AG20443 (cell line): ENCODE data around the gene CEP43.
"Not testable (repeated sequence)": the region's sequence is repeated elsewhere in the genome, so short reads cannot be mapped to it uniquely, and the experiment has no call there.

Experiments
- DNase-seq: peaks from one replicate; pipeline ENCODE4 v3.0.0; 2012; ENCODE audit warnings: low spot score, mixed read lengths

Gene CEP43, protein sequence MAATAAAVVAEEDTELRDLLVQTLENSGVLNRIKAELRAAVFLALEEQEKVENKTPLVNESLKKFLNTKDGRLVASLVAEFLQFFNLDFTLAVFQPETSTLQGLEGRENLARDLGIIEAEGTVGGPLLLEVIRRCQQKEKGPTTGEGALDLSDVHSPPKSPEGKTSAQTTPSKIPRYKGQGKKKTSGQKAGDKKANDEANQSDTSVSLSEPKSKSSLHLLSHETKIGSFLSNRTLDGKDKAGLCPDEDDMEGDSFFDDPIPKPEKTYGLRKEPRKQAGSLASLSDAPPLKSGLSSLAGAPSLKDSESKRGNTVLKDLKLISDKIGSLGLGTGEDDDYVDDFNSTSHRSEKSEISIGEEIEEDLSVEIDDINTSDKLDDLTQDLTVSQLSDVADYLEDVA

DNA sequence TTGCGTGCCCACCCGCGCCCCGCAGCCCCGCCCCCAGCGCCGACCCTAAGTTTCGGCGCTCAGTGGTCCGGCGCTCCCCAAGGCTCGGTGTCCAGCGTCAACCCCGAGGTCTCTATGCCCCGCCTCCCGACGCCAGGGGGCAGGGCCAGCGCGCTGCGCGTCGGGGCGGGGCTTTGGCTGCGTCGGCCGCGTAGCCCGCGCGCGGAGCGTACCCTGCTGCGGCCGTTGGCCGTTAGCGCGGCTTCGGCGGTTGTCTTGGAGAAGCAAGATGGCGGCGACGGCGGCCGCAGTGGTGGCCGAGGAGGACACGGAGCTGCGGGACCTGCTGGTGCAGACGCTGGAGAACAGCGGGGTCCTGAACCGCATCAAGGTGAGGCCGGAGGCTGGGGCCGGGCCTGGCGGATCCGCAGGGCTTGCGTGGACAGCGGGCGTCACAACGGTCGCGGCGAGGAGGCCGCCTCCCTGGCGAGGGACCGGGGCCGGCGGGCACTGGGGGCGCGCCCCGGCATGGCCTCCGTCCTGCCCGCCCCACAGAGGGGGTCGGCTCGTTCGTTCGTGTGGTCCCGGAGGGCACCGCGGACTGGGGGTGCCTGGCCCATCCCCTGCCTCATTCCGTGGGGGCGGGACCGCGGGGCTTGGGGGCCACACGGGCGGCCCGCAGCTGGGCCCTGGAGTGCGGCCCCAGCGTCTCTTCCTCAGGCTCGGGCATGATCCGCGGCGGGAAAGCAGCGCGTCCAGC, at the start of gene CEP43:
CEP43 (plus strand) TSS at position 253 of the 739 bp plus-strand sequence; CDS start at position 269, 16 bp downstream.
- peak; percentile 99 for DNase-seq

DNA sequence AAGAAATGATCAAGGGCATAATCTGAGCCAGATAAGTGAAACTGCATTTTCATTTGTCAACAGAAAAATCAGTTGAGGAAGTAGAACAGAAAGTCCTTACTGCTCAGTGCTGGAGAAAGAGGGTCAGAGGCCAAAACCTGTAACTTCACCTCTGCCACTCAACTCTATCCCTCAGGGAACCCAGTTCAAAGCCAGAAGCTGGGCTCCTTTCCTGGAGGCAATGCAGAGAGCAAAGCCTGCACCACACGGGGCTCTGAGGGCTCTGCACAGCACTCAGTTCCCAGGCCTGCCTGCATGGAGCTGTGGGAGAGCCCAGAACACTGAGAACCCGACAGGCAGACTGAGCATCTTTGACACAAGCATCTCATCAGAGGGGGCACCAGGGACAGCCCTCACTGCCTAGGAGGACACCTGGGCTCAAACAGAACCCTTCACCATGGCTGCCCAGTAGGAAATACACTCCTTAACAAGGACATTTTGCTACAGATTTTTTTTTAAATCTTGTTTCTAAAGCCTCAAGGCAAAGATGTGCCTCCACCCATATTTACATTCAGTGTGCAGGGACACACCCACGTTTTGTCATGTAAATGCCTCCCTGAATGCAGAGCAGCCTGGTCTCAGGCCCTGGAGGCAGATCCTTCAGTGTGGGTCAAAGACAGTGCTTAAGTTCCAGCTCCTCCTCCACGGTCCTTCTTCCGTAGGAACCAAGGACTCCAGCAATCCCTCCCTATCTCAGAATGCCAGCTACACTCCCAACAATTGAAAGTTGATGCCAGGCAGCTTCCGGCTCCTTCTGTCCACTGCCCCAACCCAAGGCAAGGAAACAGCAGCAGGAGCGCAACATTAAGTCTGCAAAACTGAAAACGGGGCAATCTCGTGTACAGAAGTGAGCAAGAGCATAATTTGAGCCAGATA, 49.4 kb upstream of the CEP43 start:
- DNase-seq: no peak

DNA sequence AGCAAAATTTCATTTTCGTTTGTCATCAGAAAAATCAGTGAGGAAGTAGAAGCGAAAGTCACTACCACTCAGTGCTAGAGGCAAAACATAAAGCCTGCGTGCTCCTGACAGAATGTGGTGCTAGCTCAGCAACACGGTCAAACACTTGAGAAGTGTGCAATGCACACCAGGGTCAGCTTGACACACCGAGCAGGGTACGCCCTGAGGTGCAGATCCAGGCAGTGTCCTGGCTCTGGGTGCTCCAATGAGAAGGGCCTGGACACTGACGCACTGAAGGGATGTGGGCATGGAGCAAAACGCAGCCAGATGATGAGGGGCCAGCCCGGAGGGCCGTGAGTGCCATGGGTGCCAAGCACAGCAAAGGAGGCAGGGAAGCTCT, 48.8 kb upstream of the CEP43 start:
- no peak for DNase-seq

- not testable (repeated sequence) for DNase-seq
Observed at GRCh38 chr6:166950892-166951669, 48.1 kb upstream of the CEP43 start.

DNA sequence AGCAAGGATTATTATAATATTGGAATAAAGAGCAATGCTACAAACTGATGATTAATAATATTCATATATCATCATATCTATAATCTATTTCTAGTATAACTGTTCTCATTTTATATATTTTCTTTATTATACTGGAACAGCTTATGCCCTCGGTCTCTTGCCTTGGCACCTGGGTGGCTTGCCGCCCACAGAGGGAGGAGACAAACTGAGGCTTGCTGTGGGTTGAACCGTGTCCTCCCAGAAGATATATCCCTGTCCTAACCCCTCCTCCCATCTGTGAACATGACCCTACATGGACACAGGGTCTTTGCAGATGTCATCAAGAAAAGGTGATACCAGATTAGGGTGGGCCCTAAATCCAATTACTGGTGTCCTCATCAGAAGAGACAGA, 47.5 kb upstream of the CEP43 start:
- no peak for DNase-seq

DNA sequence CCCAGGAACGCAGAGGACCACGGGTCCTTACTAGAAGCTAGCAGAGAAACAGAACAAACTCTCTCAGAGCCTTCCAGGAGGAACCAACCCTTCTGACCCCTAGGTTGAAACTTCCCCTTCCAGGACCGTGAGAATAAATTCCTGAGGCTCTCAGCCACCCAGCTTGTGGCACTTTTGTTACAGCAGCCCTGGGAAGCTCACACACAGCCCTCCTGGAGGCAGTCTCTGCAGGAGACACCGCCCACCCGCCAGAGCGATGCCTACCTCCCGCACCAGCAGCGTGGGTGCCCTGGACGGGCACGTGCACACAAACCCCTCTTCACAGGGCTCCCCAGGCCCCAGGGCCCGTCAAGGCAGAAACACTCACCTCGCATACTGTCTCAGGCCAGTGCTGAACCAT, 47.1 kb upstream of the CEP43 start:
- DNase-seq: no peak

DNA sequence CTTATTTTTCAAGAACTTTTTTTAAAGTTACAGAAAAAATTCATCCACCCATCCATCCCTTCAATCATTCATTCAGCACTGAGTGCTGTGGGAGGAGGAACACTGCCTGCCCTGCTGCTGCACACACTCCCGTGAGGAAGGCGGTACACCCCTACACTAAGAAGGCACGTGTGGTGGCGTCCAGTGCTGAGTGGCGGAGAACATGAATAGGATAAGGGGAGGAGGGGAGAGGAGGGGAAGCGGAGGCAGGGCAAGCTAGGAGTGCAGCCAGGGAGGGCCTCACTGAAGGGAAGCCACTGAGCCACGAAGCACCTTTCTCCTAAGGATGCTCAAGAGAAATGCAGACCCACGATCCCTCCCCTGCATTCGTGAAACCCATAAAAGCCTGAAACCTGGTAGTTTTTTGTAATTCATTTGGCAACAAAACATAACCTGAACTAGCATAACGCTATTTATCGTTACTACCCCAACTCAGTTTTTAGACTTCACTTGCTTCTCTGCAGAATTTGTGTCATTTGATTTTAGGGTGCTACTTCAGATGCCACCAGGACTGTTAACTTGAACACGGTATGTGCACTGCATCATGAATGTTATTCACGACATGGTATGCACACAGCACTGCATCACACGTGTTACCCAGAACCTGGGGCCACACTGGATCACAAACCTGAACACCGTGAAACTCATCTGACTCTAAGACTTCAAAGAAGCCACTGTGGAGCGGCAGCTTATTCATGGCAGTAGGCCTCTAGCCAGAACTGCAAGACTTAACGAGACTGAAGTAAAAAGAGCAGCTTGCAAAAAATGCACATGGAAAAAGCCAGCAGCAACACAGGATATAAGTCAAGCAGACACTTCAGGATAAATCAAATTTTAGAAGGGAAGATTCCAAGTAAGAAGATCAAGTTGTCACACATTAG, 46.4 kb upstream of the CEP43 start:
- no peak for DNase-seq

- no peak for DNase-seq
Observed at GRCh38 chr6:166954118-166954713, 45.0 kb upstream of the CEP43 start.

DNA sequence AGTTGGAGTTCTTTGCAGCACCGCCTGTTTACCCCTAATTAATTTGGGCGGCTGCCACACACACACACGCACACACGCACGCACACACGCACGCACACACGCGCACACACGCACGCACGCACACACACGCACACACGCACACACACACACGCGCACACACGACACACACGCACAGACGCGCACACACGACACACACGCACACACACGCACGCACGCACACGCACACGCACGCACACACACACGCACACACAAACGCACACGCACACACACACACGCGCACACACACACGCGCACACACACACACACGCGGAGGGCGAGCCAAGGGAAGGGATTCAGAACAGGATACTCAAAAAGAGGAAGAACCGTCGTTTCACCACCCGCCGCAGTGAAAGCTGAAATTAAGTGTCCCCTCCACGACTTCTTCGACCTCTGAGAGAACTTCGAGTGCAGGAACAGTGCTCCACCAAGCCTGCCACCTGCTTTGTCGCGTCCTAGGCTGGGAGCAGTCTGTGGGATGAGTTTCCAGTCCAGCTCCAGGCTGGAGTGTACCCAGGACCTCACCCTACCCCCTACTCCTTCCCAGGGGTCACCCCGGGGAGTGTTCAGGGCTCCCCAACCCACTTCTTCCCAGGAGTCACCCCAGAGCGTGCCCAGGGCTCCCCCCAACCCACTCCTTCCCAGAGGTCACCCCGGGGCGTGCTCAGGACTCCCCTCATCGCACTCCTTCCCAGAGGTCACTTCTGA, 43.9 kb upstream of the CEP43 start:
- DNase-seq: no peak

GRCh38 chr6:166955865-166956443, 43.2 kb upstream of the CEP43 start:
- no peak for DNase-seq

GRCh38 chr6:166956444-166957086, 42.6 kb upstream of the CEP43 start, which contains the start of gene RNASET2:
Gene RNASET2, minus strand, starts transcription at chr6:166956550. Its CDS starts 368 bp downstream, at chr6:166956182.
- peak; percentile 99 for DNase-seq

DNA sequence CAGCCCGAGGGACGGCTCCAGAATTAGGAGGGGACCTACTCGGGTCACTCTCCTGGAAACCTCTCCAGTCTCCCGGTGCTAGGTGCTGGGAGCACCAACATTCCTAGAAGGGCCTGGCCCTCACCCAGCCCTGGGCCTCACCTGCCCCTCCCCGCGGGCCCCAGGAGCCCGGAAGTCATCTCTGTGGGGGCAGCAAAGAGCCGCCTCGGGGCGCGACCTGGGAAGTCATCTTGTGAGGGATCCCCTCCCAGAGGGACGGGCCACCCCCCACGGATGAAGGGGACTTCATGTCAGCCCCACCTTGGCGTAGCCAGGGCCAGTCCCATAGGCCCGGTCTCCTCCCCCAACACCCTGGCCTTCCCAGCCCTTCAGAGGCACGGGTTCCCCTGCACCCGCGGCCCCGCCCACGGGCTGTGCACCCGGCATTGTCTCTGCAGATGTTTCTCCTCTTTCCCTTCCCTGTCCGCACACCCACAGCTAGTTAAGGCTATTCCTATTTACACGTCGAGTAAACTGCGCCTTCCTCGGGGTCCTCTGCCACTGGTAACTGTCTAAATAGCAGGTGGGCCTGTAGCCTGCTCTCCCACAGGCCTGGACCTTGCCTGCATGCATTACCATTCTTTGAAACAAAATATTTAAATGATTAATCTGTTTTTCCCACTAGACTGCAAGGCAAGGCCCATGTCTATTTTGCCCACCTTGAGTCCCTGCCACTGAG, 42.0 kb upstream of the CEP43 start:
- DNase-seq: peak; percentile 60

- no peak for DNase-seq
Observed at GRCh38 chr6:166957805-166958076, 41.5 kb upstream of the CEP43 start.

GRCh38 chr6:166958926-166959861, 40.0 kb upstream of the CEP43 start:
- DNase-seq: no peak

- DNase-seq: no peak
Observed at GRCh38 chr6:166959911-166960608, 39.1 kb upstream of the CEP43 start.

DNA sequence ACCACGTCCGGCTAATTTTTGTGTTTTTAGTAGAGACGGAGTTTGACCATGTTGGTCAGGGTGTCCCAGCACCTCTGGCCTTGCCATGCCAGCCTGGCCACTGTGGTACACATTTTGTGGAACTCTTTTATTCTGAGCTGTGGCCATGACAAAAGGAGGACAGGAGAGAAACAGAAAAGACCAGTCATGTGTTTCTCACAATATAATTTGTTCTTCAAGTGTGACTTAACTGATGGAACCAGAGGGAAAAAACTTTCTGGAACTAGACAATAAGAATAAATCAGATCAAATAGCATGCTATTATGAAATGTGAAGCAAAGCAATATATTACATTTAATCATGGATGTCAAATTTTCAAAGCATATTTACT, 38.6 kb upstream of the CEP43 start:
- no peak for DNase-seq
